Activated CD4-positive, alpha-beta T cell treated with anti-CD3 and anti-CD28 coated beads for 4 hours (primary cell): ENCODE measurements around the gene CYP4F22.

Source experiments
- DNase-seq, 2 donors: peaks; one replicate each; pipeline ENCODE4 v3.0.0-alpha.2; 2020

CYP4F22 gene

GRCh38 chr19:15538774-15539173 is 30.4 kb downstream of the CYP4F22 start:
- DNase-seq = no peak

- no peak for DNase-seq
Observed at GRCh38 chr19:15539638-15540037, 31.3 kb downstream of the CYP4F22 start.

GRCh38 chr19:15540435-15540834 is 32.1 kb downstream of the CYP4F22 start:
- no peak for DNase-seq

GRCh38 chr19:15544283-15544682 is 36.0 kb downstream of the CYP4F22 start:
- DNase-seq = no peak

GRCh38 chr19:15544970-15545369 is 36.6 kb downstream of the CYP4F22 start:
- DNase-seq = no peak

- DNase-seq = no peak
Observed at GRCh38 chr19:15548648-15549047, 40.3 kb downstream of the CYP4F22 start.

GRCh38 chr19:15549581-15549980 is 41.3 kb downstream of the CYP4F22 start:
- DNase-seq = no peak

- DNase-seq = no peak
Observed at GRCh38 chr19:15550273-15550672, 41.9 kb downstream of the CYP4F22 start.

- DNase-seq = peak in 1 of 2 donors; percentile 19
Observed at GRCh38 chr19:15550929-15551292, 42.6 kb downstream of the CYP4F22 start.

GRCh38 chr19:15551293-15552004 is 43.1 kb downstream of the CYP4F22 start:
- peak; percentile 65 to 69 for DNase-seq

- no peak for DNase-seq
Observed at GRCh38 chr19:15555021-15555420, 46.7 kb downstream of the CYP4F22 start.

- DNase-seq = peak; percentile 92 to 97
Observed at GRCh38 chr19:15555759-15556633, 47.7 kb downstream of the CYP4F22 start.

- DNase-seq = no peak
Observed at GRCh38 chr19:15556634-15557181, 48.4 kb downstream of the CYP4F22 start.

- no peak for DNase-seq
Observed at GRCh38 chr19:15557223-15557622, 48.9 kb downstream of the CYP4F22 start.

- no peak for DNase-seq
Observed at GRCh38 chr19:15562145-15562544, 53.8 kb downstream of the CYP4F22 start.

GRCh38 chr19:15562861-15563260 is 54.5 kb downstream of the CYP4F22 start:
- DNase-seq = no peak

- DNase-seq = no peak
Observed at GRCh38 chr19:15563325-15563794, 55.0 kb downstream of the CYP4F22 start.

- DNase-seq = no peak
Observed at GRCh38 chr19:15563931-15564330, 55.6 kb downstream of the CYP4F22 start.

GRCh38 chr19:15564534-15565168 is 56.3 kb downstream of the CYP4F22 start:
- no peak for DNase-seq

- no peak for DNase-seq
Observed at GRCh38 chr19:15570420-15570819, 62.1 kb downstream of the CYP4F22 start.

- DNase-seq = no peak
Observed at GRCh38 chr19:15575406-15575805, 67.1 kb downstream of the CYP4F22 start.

GRCh38 chr19:15576526-15577156 is 68.3 kb downstream of the CYP4F22 start:
- no peak for DNase-seq
